Lung (tissue), 16 donors: ENCODE measurements around the gene LTB4R. TPM values are rescaled to one million over a fixed set of nuclear protein-coding genes. Genes with fewer than 3 reads are reported as not detected.

Experiments
- ATAC-seq: fragments of 200-7000 bp; cut with Tn5 transposase; one replicate; pipeline ENCODE4 v1.9.1; 2020; ENCODE audit warnings: moderate number of reproducible peaks; ENCODE audit not compliant: insufficient read depth, low FRiP score
- DNase-seq, 3 donors: peaks; one replicate each; pipeline ENCODE4 v3.0.0-alpha.2; 2013 to 2017
- H3K27ac ChIP-seq, 2 donors: one replicate each; pipeline ENCODE4 v1.5.1; 2013; ENCODE audit warnings: mild to moderate bottlenecking in 2 of 2, moderate library complexity in 2 of 2, control low read depth in 1 of 2, inconsistent platforms in 1 of 2, low read depth in 1 of 2, low read length in 1 of 2
- H3K27me3 ChIP-seq, 3 donors: one replicate each; pipeline ENCODE4 v1.5.1; 2013; ENCODE audit warnings: low read length in 2 of 3; ENCODE audit not compliant: control insufficient read depth in 3 of 3, insufficient read depth in 3 of 3
- H3K36me3 ChIP-seq, 4 donors: one replicate each; pipeline ENCODE4 v1.5.1; 2013; ENCODE audit warnings: low read length in 4 of 4, mild to moderate bottlenecking in 1 of 4, moderate library complexity in 1 of 4; ENCODE audit not compliant: control insufficient read depth in 4 of 4, insufficient read depth in 4 of 4
- H3K4me1 ChIP-seq, 5 donors: one replicate each; pipeline ENCODE4 v1.5.1; 2013; ENCODE audit warnings: low read length in 5 of 5, mild to moderate bottlenecking in 2 of 5, moderate library complexity in 1 of 5; ENCODE audit not compliant: control insufficient read depth in 5 of 5, insufficient read depth in 5 of 5
- H3K4me3 ChIP-seq: one replicate; pipeline ENCODE4 v1.5.1; 2013; ENCODE audit warnings: mild to moderate bottlenecking, control low read depth, moderate library complexity
- H3K9ac ChIP-seq, 2 donors: one replicate each; pipeline ENCODE4 v1.5.1; 2013; ENCODE audit warnings: low read length in 2 of 2, control low read depth in 1 of 2; ENCODE audit not compliant: insufficient read depth in 1 of 2
- H3K9me3 ChIP-seq, 4 donors: one replicate each; pipeline ENCODE4 v1.5.1; 2013; ENCODE audit warnings: low read length in 3 of 4, mild to moderate bottlenecking in 1 of 4, moderate library complexity in 1 of 4; ENCODE audit not compliant: control insufficient read depth in 4 of 4, insufficient read depth in 3 of 4
- CTCF ChIP-seq: IDR thresholded peaks from 2 replicates; pipeline ENCODE4 v1.5.1; 2012; ENCODE audit warnings: mild to moderate bottlenecking; ENCODE audit errors: control extremely low read depth, extremely low read depth
- WGBS, 2 donors: extraction: QIAGEN DNeasy Blood & Tissue Kit; methylation state at CpG; one replicate each; pipeline ENCODE4 v1.1.7; 2013; 5-methylcytosine and 5-hydroxymethylcytosine counted together
- long read RNA-seq, 5 donors: transcript quantifications; one replicate each; lab custom pipeline, GENCODE V29; 2026
- polyA plus RNA-seq, 2 donors: library from polyadenylated mRNA; stranded (reverse); fragments of 200-250 nt; gene quantifications; one replicate each; pipeline ENCODE4 v1.2.1, GENCODE V29; 2013
- total RNA-seq, 2 donors: library from RNA; depleted of rRNA in 1 of 2; stranded (reverse); fragments of >200 nt in 1 of 2; gene quantifications; one replicate each; pipeline ENCODE4 v1.2.1, GENCODE V29; 2014 to 2021
- donor health status: control.
- donor health status: control.
- donor health status: Bipolar disorder and iron deficiency.
- donor health status: healthy.
- donor health status: DM: yes; HTN: yes; CAD: no.

Gene LTB4R
- total RNA-seq (10 to 100 TPM in 1 of 2 donors, 1 to 10 TPM in 1; 4.4 to 14.8 TPM), polyA plus RNA-seq (10 to 100 TPM in 1 of 2 donors, 1 to 10 TPM in 1; 7.3 to 47.0 TPM)
- long read RNA-seq, donor 1, full-length matches to known transcripts: 3 of 3 reads
- long read RNA-seq, donor 1, partial matches to known transcripts: 0 of 3 reads
- long read RNA-seq, donor 1, other reads (novel, unspliced or antisense): 0 of 3 reads
- long read RNA-seq, donor 2: 0 reads
- long read RNA-seq, donor 3, full-length matches to known transcripts: 1 of 1 reads
- long read RNA-seq, donor 3, partial matches to known transcripts: 0 of 1 reads
- long read RNA-seq, donor 3, other reads (novel, unspliced or antisense): 0 of 1 reads
- long read RNA-seq, donor 4, full-length matches to known transcripts: 4 of 4 reads
- long read RNA-seq, donor 4, partial matches to known transcripts: 0 of 4 reads
- long read RNA-seq, donor 4, other reads (novel, unspliced or antisense): 0 of 4 reads
- long read RNA-seq, donor 5, partial matches to known transcripts: 0 of 2 reads
- long read RNA-seq, donor 5, other reads (novel, unspliced or antisense): 0 of 2 reads

- H3K4me3 ChIP-seq: peak within 1 kb of the TSS; percentile 42
- H3K9ac ChIP-seq: peak within 1 kb of the TSS in 1 of 2 donors; percentile 44
- no peaks in the 10 kb centered on the region for H3K9me3 ChIP-seq
- H3K4me1 ChIP-seq: peaks cover 4 to 45% (median 9%) of the 10 kb centered on the region in 5 donors
- WGBS, 2 donors: 5 to 8% methylated on average over 91 to 99 of the region's 99 CpGs
- H3K27ac ChIP-seq: peak within 1 kb of the TSS; percentile 55 to 92
- DNase-seq: peak; percentile 79 to 88 (median 85)
- no peak for TF ChIP-seq CTCF
- H3K27me3 ChIP-seq: peaks cover 0 to 4% (median 0%) of the 10 kb centered on the region in 3 donors
- H3K36me3 ChIP-seq: peaks cover 2 to 17% (median 12%) of the 10 kb centered on the region in 4 donors
- peak; percentile 79 for ATAC-seq
These were observed at the start of gene LTB4R for GRCh38 chr14:24310646-24311604. LTB4R (plus strand) TSS chr14:24311502; CDS start chr14:24315652, 4,150 bp downstream.

GRCh38 chr14:24261969-24262327, 49.4 kb upstream of the LTB4R start:
- ATAC-seq (no peak), DNase-seq (no peak)
- Histone ChIP-seq H3K27me3 (no peaks in the 10 kb centered on the region), H3K4me1 (peaks cover 0 to 11% (median 7%) of the 10 kb centered on the region in 5 donors), H3K4me3 (no peak overlapping the region), H3K9me3 (no peaks in the 10 kb centered on the region), H3K27ac (no peak overlapping the region), H3K36me3 (peaks cover under 1 to 14% (median 2%) of the 10 kb centered on the region in 4 donors), H3K9ac (no peak overlapping the region)
- TF ChIP-seq CTCF: no peak
- 92 to 94% methylated on average over 19 of the region's 19 CpGs for WGBS, 2 donors

- H3K36me3 ChIP-seq: peaks cover 3 to 24% (median 7%) of the 10 kb centered on the region in 4 donors
- TF ChIP-seq CTCF: no peak
- no peak for ATAC-seq
- H3K4me1 ChIP-seq: peaks cover 0 to 11% (median 7%) of the 10 kb centered on the region in 5 donors
- no peaks in the 10 kb centered on the region for H3K27me3 ChIP-seq
- no peaks in the 10 kb centered on the region for H3K9me3 ChIP-seq
- WGBS, 2 donors: 81 to 92% methylated on average over 14 of the region's 14 CpGs
- H3K27ac ChIP-seq: no peak within 1 kb of the TSS
- H3K9ac ChIP-seq: no peak within 1 kb of the TSS
- no peak within 1 kb of the TSS for H3K4me3 ChIP-seq
- no peak for DNase-seq
These were observed 48.2 kb upstream of the LTB4R start, which contains the start of gene TGM1 for GRCh38 chr14:24262821-24263733. TGM1 (minus strand) TSS chr14:24263177; CDS start chr14:24262352, 825 bp downstream.
